HepG2 (cell line): ENCODE measurements around the gene NDUFS2.
A peak's percentile ranks its signal among the peaks of the same experiment; 100 is the strongest.

Experiments
- CTCF ChIP-seq: sonication (generic); formaldehyde crosslinking; IDR thresholded peaks from 2 replicates; pipeline ENCODE4 v1.5.0; 2020; ENCODE audit warnings: mild to moderate bottlenecking, missing genetic modification reagents, moderate library complexity
- ELK4 ChIP-seq: sonication (generic); formaldehyde crosslinking; IDR thresholded peaks from 2 replicates; pipeline ENCODE4 v1.9.0; 2021; ENCODE audit warnings: missing genetic modification reagents, borderline replicate concordance
- HNRNPLL ChIP-seq: fragments of 200-400 bp; formaldehyde crosslinking; IDR thresholded peaks from 2 replicates; pipeline ENCODE4 v1.6.1; 2017; ENCODE audit warnings: mild to moderate bottlenecking, low read depth, low read length; ENCODE audit not compliant: poor library complexity, severe bottlenecking
- ZNF256 ChIP-seq: sonication (generic); formaldehyde crosslinking; conservative IDR thresholded peaks from 2 replicates; pipeline ENCODE4 v1.4.0; 2020; ENCODE audit warnings: missing genetic modification reagents
- ZNF335 ChIP-seq: sonication (generic); formaldehyde crosslinking; IDR thresholded peaks from 2 replicates; pipeline ENCODE4 v1.4.0; 2020; ENCODE audit warnings: missing genetic modification reagents

GRCh38 chr1:161159087-161159912 is 42.9 kb upstream of the NDUFS2 start, which contains the start of gene USP21:
- TF ChIP-seq CTCF (CRISPR knock-in tag) (no peak), ZNF256 (CRISPR knock-in tag) (no peak), ELK4 (CRISPR knock-in tag) (no peak), HNRNPLL (peak; percentile 51), ZNF335 (CRISPR knock-in tag) (no peak)
